H1 (cell line): ENCODE results near the gene HIPK3. TPM values are rescaled to one million over a fixed set of nuclear protein-coding genes. Genes with fewer than 3 reads are reported as not detected.

Experiments
- CTCF ChIA-PET: fragments of 300-600 bp; sonication (Branson Sonifier 250); formaldehyde crosslinking; loops from one replicate; lab custom pipeline; 2021; ENCODE audit not compliant: partially characterized antibody; lab: Charles Lee
- POLR2A ChIA-PET: fragments of 300-600 bp; sonication (Branson Sonifier 250); formaldehyde crosslinking; loops from one replicate; lab custom pipeline; 2021; ENCODE audit warnings: inconsistent platforms; ENCODE audit not compliant: partially characterized antibody; lab: Charles Lee
- DNase-seq, 2 experiments: peaks; one replicate each; pipeline versions ENCODE4 v3.0.0 to v3.0.0-alpha.2; 2010 to 2022; ENCODE audit warnings: low spot score in 2 of 2, low read depth in 1 of 2, mixed read lengths in 1 of 2
- FAIRE-seq: peaks from 2 replicates; lab custom pipeline; 2011; peaks lifted over from hg19 to GRCh38; lab: Jason Lieb, UNC
- H2AFZ ChIP-seq: 2 replicates; pipeline ENCODE4 v1.8.1; 2012; ENCODE audit warnings: low read length, inconsistent platforms
- H2AK5ac ChIP-seq: 2 replicates; pipeline ENCODE4 v1.6.1; 2013; ENCODE audit warnings: low read depth, low read length
- H2BK120ac ChIP-seq: replicated peaks from 2 replicates; pipeline ENCODE3; 2013; ENCODE audit warnings: low read depth, low read length, inconsistent platforms
- H2BK12ac ChIP-seq: 2 replicates; pipeline ENCODE4 v1.6.1; 2013; ENCODE audit warnings: low read depth, low read length
- H2BK15ac ChIP-seq: 2 replicates; pipeline ENCODE4 v1.6.1; 2013; ENCODE audit warnings: low read length
- H2BK20ac ChIP-seq: 2 replicates; pipeline ENCODE4 v1.6.1; 2013; ENCODE audit warnings: low read length
- H2BK5ac ChIP-seq: 2 replicates; pipeline ENCODE4 v1.6.1; 2013; ENCODE audit warnings: low read depth, low read length
- H3K14ac ChIP-seq: 2 replicates; pipeline ENCODE4 v1.6.1; 2013; ENCODE audit warnings: inconsistent platforms; ENCODE audit not compliant: insufficient read length
- H3K18ac ChIP-seq: 2 replicates; pipeline ENCODE4 v1.6.1; 2013; ENCODE audit warnings: low read length; ENCODE audit errors: extremely low read depth
- H3K23ac ChIP-seq: 2 replicates; pipeline ENCODE4 v1.6.1; 2013; ENCODE audit warnings: inconsistent platforms; ENCODE audit not compliant: insufficient read length
- H3K23me2 ChIP-seq: 2 replicates; pipeline ENCODE4 v1.6.1; 2013; ENCODE audit warnings: low read depth, low read length
- H3K27ac ChIP-seq: 2 replicates; pipeline ENCODE4 v1.6.1; 2011; ENCODE audit warnings: low read depth, low read length, inconsistent platforms
- H3K27me3 ChIP-seq, 4 experiments: replicated peaks in 1 of 4; 1 replicate in 1 of 4; 2 replicates in 3 of 4; pipeline versions ENCODE4 v1.6.1 to v1.8.1; 2011 to 2013; ENCODE audit warnings: low read length in 3 of 4, mild to moderate bottlenecking in 3 of 4, inconsistent platforms in 2 of 4, mixed read lengths in 2 of 4, moderate library complexity in 1 of 4; ENCODE audit not compliant: control insufficient read depth in 3 of 4, insufficient read depth in 3 of 4; ENCODE audit errors: extremely low read depth in 1 of 4
- H3K36me3 ChIP-seq, 4 experiments: 2 replicates each; pipeline versions ENCODE4 v1.6.1 to v1.8.1; 2011 to 2013; ENCODE audit warnings: mild to moderate bottlenecking in 4 of 4, low read length in 3 of 4, moderate library complexity in 2 of 4, control low read depth in 1 of 4, inconsistent platforms in 1 of 4; ENCODE audit not compliant: insufficient read depth in 4 of 4, control insufficient read depth in 2 of 4
- H3K4ac ChIP-seq: replicated peaks from 2 replicates; pipeline ENCODE3; 2013; ENCODE audit warnings: low read length, low read depth, mixed read lengths, inconsistent platforms; ENCODE audit not compliant: insufficient read length
- H3K4me1 ChIP-seq, 4 experiments: replicated peaks in 1 of 4; 1 replicate in 1 of 4; 2 replicates in 3 of 4; pipeline versions ENCODE4 v1.6.1 to v1.8.1; 2011 to 2013; ENCODE audit warnings: low read length in 3 of 4, inconsistent platforms in 2 of 4, mixed read lengths in 1 of 4; ENCODE audit not compliant: insufficient read depth in 4 of 4, control insufficient read depth in 3 of 4
- H3K4me2 ChIP-seq, 2 experiments: 2 replicates each; pipeline versions ENCODE4 v1.6.1 to v1.8.1; 2011 to 2013; ENCODE audit warnings: low read depth in 2 of 2, low read length in 2 of 2, control low read depth in 1 of 2, inconsistent platforms in 1 of 2, mild to moderate bottlenecking in 1 of 2; ENCODE audit not compliant: insufficient read depth in 1 of 2
- H3K4me3 ChIP-seq, 4 experiments: fragments of 200-600, 300-600 bp in 1 of 4; sonication (generic), shearing (Covaris generic), sonication (Bioruptor Twin) in 1 of 4; 2 replicates each; pipeline versions ENCODE4 v1.5.1 to v1.8.1; 2011 to 2016; ENCODE audit warnings: low read length in 4 of 4, low read depth in 3 of 4, control low read depth in 2 of 4, inconsistent platforms in 2 of 4, mild to moderate bottlenecking in 2 of 4, mixed read lengths in 1 of 4, moderate library complexity in 1 of 4; ENCODE audit not compliant: insufficient read depth in 2 of 4; ENCODE audit errors: extremely low read depth in 1 of 4
- H3K56ac ChIP-seq: replicated peaks from 2 replicates; pipeline ENCODE3; 2013; ENCODE audit warnings: low read depth, mild to moderate bottlenecking, mixed read lengths, low read length, inconsistent platforms; ENCODE audit not compliant: insufficient read length
- H3K79me1 ChIP-seq: 2 replicates; pipeline ENCODE4 v1.6.1; 2013; ENCODE audit warnings: low read depth, low read length, control low read depth
- H3K79me2 ChIP-seq, 2 experiments: 2 replicates each; pipeline versions ENCODE4 v1.6.1 to v1.8.1; 2012 to 2013; ENCODE audit warnings: low read length in 2 of 2, mild to moderate bottlenecking in 2 of 2, inconsistent platforms in 1 of 2; ENCODE audit not compliant: insufficient read depth in 2 of 2, control insufficient read depth in 1 of 2
- H3K9ac ChIP-seq, 4 experiments: replicated peaks in 1 of 4; 1 replicate in 1 of 4; 2 replicates in 3 of 4; pipeline versions ENCODE4 v1.6.1 to v1.8.1; 2011 to 2013; ENCODE audit warnings: low read depth in 3 of 4, low read length in 3 of 4, control low read depth in 2 of 4, mild to moderate bottlenecking in 2 of 4, moderate library complexity in 2 of 4, inconsistent platforms in 1 of 4; ENCODE audit errors: extremely low read depth in 1 of 4
- H3K9me3 ChIP-seq, 2 experiments: 2 replicates each; pipeline versions ENCODE4 v1.6.1 to v1.8.1; 2012 to 2013; ENCODE audit warnings: mild to moderate bottlenecking in 2 of 2, moderate library complexity in 2 of 2, control low read depth in 1 of 2, inconsistent platforms in 1 of 2, low read depth in 1 of 2, low read length in 1 of 2, mixed read lengths in 1 of 2; ENCODE audit not compliant: insufficient read depth in 2 of 2
- H4K20me1 ChIP-seq, 2 experiments: replicated peaks in 1 of 2; 2 replicates each; pipeline versions ENCODE3 to v1.8.1; 2011 to 2013; ENCODE audit warnings: inconsistent platforms in 2 of 2, low read length in 2 of 2, mild to moderate bottlenecking in 1 of 2; ENCODE audit not compliant: insufficient read depth in 2 of 2, control insufficient read depth in 1 of 2
- H4K5ac ChIP-seq: 2 replicates; pipeline ENCODE4 v1.6.1; 2013; ENCODE audit warnings: low read length, low read depth, mixed read lengths, inconsistent platforms; ENCODE audit not compliant: insufficient read length
- H4K8ac ChIP-seq: 2 replicates; pipeline ENCODE4 v1.8.0; 2013; ENCODE audit warnings: mild to moderate bottlenecking, moderate library complexity, low read length, inconsistent platforms; ENCODE audit not compliant: insufficient read depth; ENCODE audit errors: extremely low read depth
- H4K91ac ChIP-seq: replicated peaks from 2 replicates; pipeline ENCODE3; 2013; ENCODE audit warnings: low read length, mixed read lengths, inconsistent platforms; ENCODE audit not compliant: insufficient read length
- CHD2 ChIP-seq: IDR thresholded peaks from 2 replicates; pipeline ENCODE4 v1.6.1; 2012; ENCODE audit warnings: low read length, improper control_type of control experiment
- CREB1 ChIP-seq: IDR thresholded peaks from 2 replicates; pipeline ENCODE4 v1.6.1; 2012; ENCODE audit warnings: inconsistent platforms
- PHF8 ChIP-seq: fragments of 200-600 bp; sonication (generic); conservative IDR thresholded peaks from 2 replicates; pipeline ENCODE4 v1.7.1; 2012; ENCODE audit warnings: low read depth, mild to moderate bottlenecking, inconsistent platforms, low read length, moderate library complexity
- RFX5 ChIP-seq: IDR thresholded peaks from 2 replicates; pipeline ENCODE4 v1.6.1; 2011; ENCODE audit warnings: low read depth, low read length, improper control_type of control experiment, borderline replicate concordance
- WGBS, 2 experiments: shearing (Covaris generic) in 1 of 2; methylation state at CpG; one replicate each; pipeline versions ENCODE4 v1.1.6 to v1.1.7; 2013 to 2015; ENCODE audit warnings: low lambda C conversion rate in 2 of 2, mixed read lengths in 2 of 2, inconsistent platforms in 1 of 2, low coverage in 1 of 2, missing lambda C conversion rate in 1 of 2; ENCODE audit not compliant: insufficient replicate concordance in 2 of 2, insufficient coverage in 1 of 2, insufficient read length in 1 of 2; ENCODE audit errors: extremely low coverage in 1 of 2, missing lambda C conversion rate in 1 of 2; 5-methylcytosine and 5-hydroxymethylcytosine counted together
- polyA plus RNA-seq, 7 experiments: library from polyadenylated mRNA; depleted of rRNA in 3 of 7; stranded (reverse) in 5 of 7; unstranded in 2 of 7; fragments of >200 nt in 5 of 7; fragments of 200-250 nt in 2 of 7; gene quantifications; 1 replicate in 5 of 7; 2 replicates in 1 of 7; 4 replicates in 1 of 7; pipeline versions ENCODE4 v1.2.1 to v1.2.3, GENCODE V29; 2011 to 2013; ENCODE audit warnings: missing spikeins in 2 of 7, mixed read lengths in 2 of 7
- total RNA-seq: library from RNA; stranded (reverse); fragmentation: NEBNext Ultra II Directional; extraction: Animal tissue kit (Norgen Biotek cat#: 25700); gene quantifications from 2 replicates; pipeline ENCODE4 v1.2.1, GENCODE V29; 2021

Gene HIPK3
- total and polyA plus RNA-seq, 2 of the 8 experiments (the other 6 are each of a cell fraction or from before 2014, with no cell fraction given): 5.0 to 22.3 TPM

DNA sequence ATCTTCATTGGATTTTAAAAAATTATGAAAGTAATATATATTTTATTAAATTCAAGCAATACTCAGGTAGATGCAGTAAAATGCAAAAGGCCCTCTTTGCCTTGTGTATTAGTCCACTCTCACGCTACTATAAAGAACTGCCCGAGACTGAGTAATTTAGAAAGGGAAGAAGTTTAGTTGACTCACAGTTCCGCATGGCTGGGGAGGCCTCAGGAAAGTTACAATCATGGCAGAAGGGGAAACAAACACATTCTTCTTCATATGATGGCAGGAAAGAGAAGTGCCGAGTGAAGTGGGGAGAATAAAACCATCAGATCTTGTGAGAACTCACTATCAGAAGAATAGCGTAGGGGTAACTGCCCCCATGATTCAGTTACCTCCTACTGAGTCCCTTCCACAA is 130.8 kb downstream of the HIPK3 start:
- WGBS, 2 experiments: 93% methylated on average over 5 of the region's 5 CpGs; no CpG with 5 or more reads in 1 of the 2 experiments
- Histone ChIP-seq H3K4ac (no peak overlapping the region), H3K4me1 (no peaks in the 10 kb centered on the region), H3K27ac (no peak overlapping the region), H3K27me3 (no peaks in the 10 kb centered on the region), H3K79me1 (no peaks in the 10 kb centered on the region; the same call in 1 of the 2 replicates), H3K79me2 (no peaks in the 10 kb centered on the region), H2AK5ac (no peak overlapping the region), H3K23ac (no peak overlapping the region), H2BK15ac (no peak overlapping the region), H3K4me2 (no peak overlapping the region), H3K9ac (no peak overlapping the region), H3K36me3 (no peaks in the 10 kb centered on the region), H3K56ac (no peak overlapping the region), H3K14ac (no peak overlapping the region), H2AFZ (no peak overlapping the region), H4K8ac (no peak overlapping the region), H2BK12ac (no peak overlapping the region), H2BK120ac (no peak overlapping the region), H3K23me2 (no peaks in the 10 kb centered on the region), H4K5ac (no peak overlapping the region), H4K91ac (no peak overlapping the region), H2BK20ac (no peak overlapping the region), H4K20me1 (no peaks in the 10 kb centered on the region), H3K9me3 (peaks cover 0 to 4% of the 10 kb centered on the region in 2 experiments; a peak in 2 of 4 replicates), H3K4me3 (no peak overlapping the region), H3K18ac (no peak overlapping the region), H2BK5ac (no peak overlapping the region)
- no peak for TF ChIP-seq CHD2
- TF ChIP-seq CREB1: no peak
- no peak for TF ChIP-seq PHF8
- no peak for TF ChIP-seq RFX5
- DNase-seq (no peak), FAIRE-seq (no peak)
- ChIA-PET POLR2A (no interaction called here), CTCF (no interaction called here)
